ENCODE data around the gene SEMA5A.

- TF ChIP-seq ZNF121 (CRISPR knock-in tag; IDR thresholded peaks at IDR 0.05) (no peak), ZNF318 (CRISPR knock-in tag; IDR thresholded peaks at IDR 0.05) (no peak)
- TF ChIP-seq, protein P1, sequence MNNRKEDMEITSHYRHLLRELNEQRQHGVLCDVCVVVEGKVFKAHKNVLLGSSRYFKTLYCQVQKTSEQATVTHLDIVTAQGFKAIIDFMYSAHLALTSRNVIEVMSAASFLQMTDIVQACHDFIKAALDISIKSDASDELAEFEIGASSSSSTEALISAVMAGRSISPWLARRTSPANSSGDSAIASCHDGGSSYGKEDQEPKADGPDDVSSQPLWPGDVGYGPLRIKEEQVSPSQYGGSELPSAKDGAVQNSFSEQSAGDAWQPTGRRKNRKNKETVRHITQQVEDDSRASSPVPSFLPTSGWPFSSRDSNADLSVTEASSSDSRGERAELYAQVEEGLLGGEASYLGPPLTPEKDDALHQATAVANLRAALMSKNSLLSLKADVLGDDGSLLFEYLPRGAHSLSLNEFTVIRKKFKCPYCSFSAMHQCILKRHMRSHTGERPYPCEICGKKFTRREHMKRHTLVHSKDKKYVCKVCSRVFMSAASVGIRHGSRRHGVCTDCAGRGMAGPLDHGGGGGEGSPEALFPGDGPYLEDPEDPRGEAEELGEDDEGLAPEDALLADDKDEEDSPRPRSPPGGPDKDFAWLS (CRISPR knock-in tag; IDR thresholded peaks at IDR 0.05; ENCODE audit: borderline replicate concordance) = no peak
Observed at GRCh38 chr5:9230355-9230754, 315.5 kb downstream of the SEMA5A start.
